CD4-positive, alpha-beta T cell treated with Interleukin-1 beta for 1 hour (primary cell): ENCODE measurements around the gene PCYT2.

Source experiments
- DNase-seq, 2 donors: peaks; one replicate each; pipeline ENCODE4 v3.0.0-alpha.2; 2020 to 2022

Gene PCYT2

GRCh38 chr17:81869221-81870130 is 41.7 kb downstream of the PCYT2 start:
- DNase-seq, result peak in 1 of 2 donors; percentile 37

GRCh38 chr17:81868674-81869220 is 42.5 kb downstream of the PCYT2 start:
- no peak for DNase-seq

GRCh38 chr17:81867991-81868673 is 43.1 kb downstream of the PCYT2 start:
- no peak for DNase-seq

- peak in 1 of 2 donors; percentile 37 for DNase-seq
Observed at GRCh38 chr17:81867170-81867990, 43.8 kb downstream of the PCYT2 start.

- peak in 1 of 2 donors; percentile 25 for DNase-seq
Observed at GRCh38 chr17:81866440-81867169, 44.6 kb downstream of the PCYT2 start.

- peak in 1 of 2 donors; percentile 20 for DNase-seq
Observed at GRCh38 chr17:81865733-81866439, 45.3 kb downstream of the PCYT2 start.

- DNase-seq, result no peak
Observed at GRCh38 chr17:81865358-81865732, 45.9 kb downstream of the PCYT2 start.

GRCh38 chr17:81863833-81864768 is 47.1 kb downstream of the PCYT2 start:
- no peak for DNase-seq

- no peak for DNase-seq
Observed at GRCh38 chr17:81863123-81863675, 48.0 kb downstream of the PCYT2 start.

GRCh38 chr17:81860756-81861568 is 50.2 kb downstream of the PCYT2 start:
- peak; percentile 100 for DNase-seq

GRCh38 chr17:81859906-81860755 is 51.1 kb downstream of the PCYT2 start, which contains the start of gene P4HB:
Gene P4HB (minus strand): TSS chr17:81860535. CDS start chr17:81860471, 64 bp downstream.
- DNase-seq, result no peak

- DNase-seq, result no peak
Observed at GRCh38 chr17:81858967-81859905, 52.0 kb downstream of the PCYT2 start.

- DNase-seq, result no peak
Observed at GRCh38 chr17:81858170-81858966, 52.8 kb downstream of the PCYT2 start.

- DNase-seq, result no peak
Observed at GRCh38 chr17:81854974-81855774, 56.0 kb downstream of the PCYT2 start.

GRCh38 chr17:81852237-81852636 is 59.0 kb downstream of the PCYT2 start:
- DNase-seq, result no peak
